Ishikawa (cell line): ENCODE results near the gene PCBP3.

Experiments
- CEBPB ChIP-seq: IDR thresholded peaks from 2 replicates; pipeline ENCODE4 v1.6.1; 2012
- EP300 ChIP-seq: IDR thresholded peaks from 2 replicates; pipeline ENCODE4 v1.6.1; 2012; ENCODE audit warnings: borderline replicate concordance
- YY1 ChIP-seq: IDR thresholded peaks from 2 replicates; pipeline ENCODE4 v1.6.1; 2012; ENCODE audit warnings: low read depth
- TF ChIP-seq, protein P1 (sequence below): IDR thresholded peaks from 2 replicates; pipeline ENCODE4 v1.6.1; 2012
- TF ChIP-seq, protein P2 (sequence below): IDR thresholded peaks from 2 replicates; pipeline ENCODE4 v1.6.1; 2012; ENCODE audit warnings: low read depth, mild to moderate bottlenecking

DNA sequence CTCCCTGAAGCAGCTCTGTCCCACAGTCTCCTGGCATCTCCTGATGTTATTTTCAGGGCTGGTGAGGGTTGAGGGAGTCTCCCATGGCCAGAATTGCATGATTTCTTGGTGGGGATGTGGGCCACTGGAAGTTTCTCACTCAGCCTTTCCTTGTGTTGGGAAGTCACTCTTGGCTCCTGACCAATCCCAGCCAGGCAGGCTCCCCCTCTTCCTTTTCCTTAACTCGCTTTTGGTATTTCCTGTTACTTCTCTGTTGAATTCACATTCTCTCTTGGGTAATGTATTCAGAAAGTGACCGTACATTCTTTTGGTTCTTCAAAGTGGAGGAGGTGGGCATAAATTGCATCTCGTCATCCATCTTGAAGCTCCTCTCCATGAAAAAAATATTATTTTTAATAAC, 135.7 kb downstream of the PCBP3 start:
- TF ChIP-seq EP300: no peak
- TF ChIP-seq CEBPB: no peak
- TF ChIP-seq, protein P1, sequence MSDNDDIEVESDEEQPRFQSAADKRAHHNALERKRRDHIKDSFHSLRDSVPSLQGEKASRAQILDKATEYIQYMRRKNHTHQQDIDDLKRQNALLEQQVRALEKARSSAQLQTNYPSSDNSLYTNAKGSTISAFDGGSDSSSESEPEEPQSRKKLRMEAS: no peak
- TF ChIP-seq YY1: no peak
- TF ChIP-seq, protein P2, sequence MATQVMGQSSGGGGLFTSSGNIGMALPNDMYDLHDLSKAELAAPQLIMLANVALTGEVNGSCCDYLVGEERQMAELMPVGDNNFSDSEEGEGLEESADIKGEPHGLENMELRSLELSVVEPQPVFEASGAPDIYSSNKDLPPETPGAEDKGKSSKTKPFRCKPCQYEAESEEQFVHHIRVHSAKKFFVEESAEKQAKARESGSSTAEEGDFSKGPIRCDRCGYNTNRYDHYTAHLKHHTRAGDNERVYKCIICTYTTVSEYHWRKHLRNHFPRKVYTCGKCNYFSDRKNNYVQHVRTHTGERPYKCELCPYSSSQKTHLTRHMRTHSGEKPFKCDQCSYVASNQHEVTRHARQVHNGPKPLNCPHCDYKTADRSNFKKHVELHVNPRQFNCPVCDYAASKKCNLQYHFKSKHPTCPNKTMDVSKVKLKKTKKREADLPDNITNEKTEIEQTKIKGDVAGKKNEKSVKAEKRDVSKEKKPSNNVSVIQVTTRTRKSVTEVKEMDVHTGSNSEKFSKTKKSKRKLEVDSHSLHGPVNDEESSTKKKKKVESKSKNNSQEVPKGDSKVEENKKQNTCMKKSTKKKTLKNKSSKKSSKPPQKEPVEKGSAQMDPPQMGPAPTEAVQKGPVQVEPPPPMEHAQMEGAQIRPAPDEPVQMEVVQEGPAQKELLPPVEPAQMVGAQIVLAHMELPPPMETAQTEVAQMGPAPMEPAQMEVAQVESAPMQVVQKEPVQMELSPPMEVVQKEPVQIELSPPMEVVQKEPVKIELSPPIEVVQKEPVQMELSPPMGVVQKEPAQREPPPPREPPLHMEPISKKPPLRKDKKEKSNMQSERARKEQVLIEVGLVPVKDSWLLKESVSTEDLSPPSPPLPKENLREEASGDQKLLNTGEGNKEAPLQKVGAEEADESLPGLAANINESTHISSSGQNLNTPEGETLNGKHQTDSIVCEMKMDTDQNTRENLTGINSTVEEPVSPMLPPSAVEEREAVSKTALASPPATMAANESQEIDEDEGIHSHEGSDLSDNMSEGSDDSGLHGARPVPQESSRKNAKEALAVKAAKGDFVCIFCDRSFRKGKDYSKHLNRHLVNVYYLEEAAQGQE: no peak
